Activated T-cell treated with anti-CD3 and anti-CD28 coated beads for 24 hours (primary cell): ENCODE measurements around the gene SLX1A.
"Not testable (repeated sequence)": the region's sequence is repeated elsewhere in the genome, so short reads cannot be mapped to it uniquely, and the experiment has no call there.

Experiments used
- DNase-seq: peaks from one replicate; pipeline ENCODE4 v3.0.0-alpha.2; 2020; ENCODE audit warnings: low read depth

Gene SLX1A

GRCh38 chr16:30184096-30184890 is 9.4 kb upstream of the SLX1A start:
- peak; percentile 57 for DNase-seq

GRCh38 chr16:30184891-30185682 is 8.6 kb upstream of the SLX1A start:
- DNase-seq: peak; percentile 14

- peak; percentile 70 for DNase-seq
These were observed 7.8 kb upstream of the SLX1A start for GRCh38 chr16:30185683-30186421.

- DNase-seq: no peak
These were observed 7.3 kb upstream of the SLX1A start for GRCh38 chr16:30186444-30186781.

DNA sequence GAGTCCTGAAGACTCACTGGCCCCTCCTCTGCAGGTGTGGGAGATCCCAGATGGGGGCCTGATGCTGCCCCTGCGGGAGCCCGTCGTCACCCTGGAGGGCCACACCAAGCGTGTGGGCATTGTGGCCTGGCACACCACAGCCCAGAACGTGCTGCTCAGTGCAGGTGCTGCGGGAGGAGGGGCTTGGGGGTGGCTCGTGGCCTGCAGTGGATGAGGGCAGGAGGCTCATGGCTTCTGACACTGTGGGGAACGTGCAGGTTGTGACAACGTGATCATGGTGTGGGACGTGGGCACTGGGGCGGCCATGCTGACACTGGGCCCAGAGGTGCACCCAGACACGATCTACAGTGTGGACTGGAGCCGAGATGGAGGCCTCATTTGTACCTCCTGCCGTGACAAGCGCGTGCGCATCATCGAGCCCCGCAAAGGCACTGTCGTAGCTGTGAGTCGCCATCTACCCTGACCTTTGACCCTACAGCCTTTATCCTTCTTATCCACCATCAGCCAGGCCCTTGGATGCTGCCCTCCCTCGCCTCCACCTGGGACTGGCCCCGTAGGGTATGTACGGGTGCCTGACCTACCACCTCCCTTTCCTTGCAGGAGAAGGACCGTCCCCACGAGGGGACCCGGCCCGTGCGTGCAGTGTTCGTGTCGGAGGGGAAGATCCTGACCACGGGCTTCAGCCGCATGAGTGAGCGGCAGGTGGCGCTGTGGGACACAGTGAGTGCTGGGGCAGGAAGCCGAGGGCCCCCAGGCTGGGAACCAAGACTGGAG is 6.7 kb upstream of the SLX1A start:
- peak; percentile 80 for DNase-seq

- DNase-seq: no peak
These were observed 6.2 kb upstream of the SLX1A start for GRCh38 chr16:30187556-30187865.

DNA sequence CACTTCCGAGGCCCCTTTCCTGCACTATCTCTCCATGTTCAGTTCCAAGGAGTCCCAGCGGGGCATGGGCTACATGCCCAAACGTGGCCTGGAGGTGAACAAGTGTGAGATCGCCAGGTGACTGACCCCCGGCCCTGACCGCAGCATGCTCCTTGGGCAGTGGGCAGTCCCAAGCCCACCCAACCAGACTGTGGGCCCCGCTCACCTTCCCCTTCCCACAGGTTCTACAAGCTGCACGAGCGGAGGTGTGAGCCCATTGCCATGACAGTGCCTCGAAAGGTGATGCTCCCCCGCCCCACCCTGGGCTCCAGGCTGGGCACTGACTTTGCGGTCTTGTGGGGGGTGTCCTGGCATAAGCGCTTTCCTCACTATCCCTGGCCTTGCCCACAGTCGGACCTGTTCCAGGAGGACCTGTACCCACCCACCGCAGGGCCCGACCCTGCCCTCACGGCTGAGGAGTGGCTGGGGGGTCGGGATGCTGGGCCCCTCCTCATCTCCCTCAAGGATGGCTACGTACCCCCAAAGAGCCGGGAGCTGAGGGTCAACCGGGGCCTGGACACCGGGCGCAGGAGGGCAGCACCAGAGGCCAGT is 5.6 kb upstream of the SLX1A start:
- DNase-seq: no peak

GRCh38 chr16:30191158-30191557 is 2.5 kb upstream of the SLX1A start:
- DNase-seq: not testable (repeated sequence)

DNA sequence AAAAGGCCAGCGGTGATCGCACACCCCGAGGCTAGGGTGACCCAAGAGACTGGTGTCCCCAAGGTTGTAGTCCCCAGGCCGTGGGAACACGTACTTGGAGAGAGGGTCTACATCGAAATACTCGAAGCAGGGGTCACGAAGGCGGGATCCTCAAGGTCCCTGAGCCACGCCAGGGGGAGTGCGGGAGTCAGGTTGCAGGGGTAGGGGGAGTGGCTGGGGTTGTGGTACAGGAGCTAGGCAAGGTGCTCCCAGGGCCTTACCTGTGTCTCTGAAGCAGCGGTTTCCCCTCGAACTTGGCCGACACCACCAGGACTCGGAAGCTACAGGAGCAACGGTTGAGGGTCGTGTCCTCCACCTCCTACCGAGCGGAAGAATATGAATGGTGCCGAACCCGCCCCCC is 577 bp upstream of the SLX1A start:
- not testable (repeated sequence) for DNase-seq

DNA sequence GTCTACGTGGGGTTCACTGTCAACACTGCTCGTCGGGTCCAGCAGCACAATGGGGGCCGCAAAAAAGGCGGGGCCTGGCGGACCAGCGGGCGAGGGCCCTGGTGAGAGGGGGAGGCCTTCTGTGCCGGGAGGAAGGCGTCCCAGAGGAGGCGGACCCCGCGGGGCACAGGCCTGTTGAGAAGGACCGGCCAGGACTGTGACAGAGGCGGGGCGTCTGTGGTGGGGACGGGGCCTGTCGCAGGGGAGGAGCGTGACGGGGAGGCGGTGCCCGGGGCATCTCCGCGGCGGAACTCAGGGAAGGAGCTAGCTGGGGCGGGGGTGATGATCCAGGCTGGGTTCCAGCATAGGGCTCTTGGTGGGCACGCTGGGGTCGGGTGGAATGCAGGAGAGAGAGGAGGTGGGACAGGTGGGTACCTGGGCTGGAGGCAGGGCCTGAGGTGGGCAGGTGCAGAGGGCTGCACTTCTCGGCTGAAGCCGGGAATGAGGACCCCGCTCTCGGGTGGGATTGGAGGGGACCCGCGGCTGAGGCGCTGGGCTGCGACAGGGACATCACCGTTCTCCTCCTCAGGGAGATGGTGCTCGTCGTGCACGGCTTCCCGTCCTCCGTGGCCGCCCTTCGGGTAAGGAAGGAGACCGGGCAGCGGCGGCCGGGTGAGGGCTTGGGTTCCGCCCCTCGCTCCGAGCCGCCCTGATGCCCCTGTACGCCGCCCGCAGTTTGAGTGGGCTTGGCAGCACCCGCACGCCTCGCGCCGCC is 674 bp downstream of the SLX1A start:
- not testable (repeated sequence) for DNase-seq

GRCh38 chr16:30197001-30197400 is 3.3 kb downstream of the SLX1A start:
- DNase-seq: not testable (repeated sequence)

- not testable (repeated sequence) for DNase-seq
These were observed 5.4 kb downstream of the SLX1A start, which contains the start of gene SULT1A3 for GRCh38 chr16:30199049-30199448. Gene SULT1A3, plus strand, starts transcription at chr16:30199255. Its CDS starts 1,474 bp downstream, at chr16:30200729.

DNA sequence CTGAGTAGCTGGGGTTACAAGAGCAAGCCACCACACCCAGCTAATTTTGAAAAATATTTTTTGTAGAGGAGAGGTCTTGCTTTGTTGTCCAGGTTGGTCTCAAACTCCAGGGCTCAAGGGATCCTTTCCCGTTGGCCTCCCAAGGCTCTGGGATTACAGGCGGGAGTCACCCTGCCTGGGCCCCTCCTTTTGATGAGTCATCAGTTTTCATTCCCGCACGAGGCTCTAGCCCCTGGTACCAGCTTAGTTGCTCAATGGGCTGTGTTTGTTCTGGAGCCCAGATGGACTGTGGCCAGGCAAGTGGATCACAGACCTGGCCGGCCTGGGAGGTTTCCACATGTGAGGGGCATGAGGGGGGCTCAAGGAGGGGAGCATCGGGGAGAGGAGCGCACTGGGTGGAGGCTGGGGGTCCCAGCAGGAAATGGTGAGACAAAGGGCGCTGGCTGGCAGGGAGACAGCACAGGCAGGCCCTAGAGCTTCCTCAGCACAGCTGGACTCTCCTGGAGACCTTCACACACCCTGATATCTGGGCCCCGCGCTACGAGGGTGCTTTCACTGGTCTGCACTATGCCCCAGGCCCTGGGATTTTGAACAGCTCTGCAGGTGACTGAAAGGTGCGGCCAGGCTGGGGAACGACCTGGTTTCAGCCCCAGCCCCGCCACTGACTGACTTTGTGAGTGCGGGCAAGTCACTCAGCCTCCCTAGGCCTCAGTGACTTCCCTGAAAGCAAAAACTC is 6.1 kb downstream of the SLX1A start:
- not testable (repeated sequence) for DNase-seq

DNA sequence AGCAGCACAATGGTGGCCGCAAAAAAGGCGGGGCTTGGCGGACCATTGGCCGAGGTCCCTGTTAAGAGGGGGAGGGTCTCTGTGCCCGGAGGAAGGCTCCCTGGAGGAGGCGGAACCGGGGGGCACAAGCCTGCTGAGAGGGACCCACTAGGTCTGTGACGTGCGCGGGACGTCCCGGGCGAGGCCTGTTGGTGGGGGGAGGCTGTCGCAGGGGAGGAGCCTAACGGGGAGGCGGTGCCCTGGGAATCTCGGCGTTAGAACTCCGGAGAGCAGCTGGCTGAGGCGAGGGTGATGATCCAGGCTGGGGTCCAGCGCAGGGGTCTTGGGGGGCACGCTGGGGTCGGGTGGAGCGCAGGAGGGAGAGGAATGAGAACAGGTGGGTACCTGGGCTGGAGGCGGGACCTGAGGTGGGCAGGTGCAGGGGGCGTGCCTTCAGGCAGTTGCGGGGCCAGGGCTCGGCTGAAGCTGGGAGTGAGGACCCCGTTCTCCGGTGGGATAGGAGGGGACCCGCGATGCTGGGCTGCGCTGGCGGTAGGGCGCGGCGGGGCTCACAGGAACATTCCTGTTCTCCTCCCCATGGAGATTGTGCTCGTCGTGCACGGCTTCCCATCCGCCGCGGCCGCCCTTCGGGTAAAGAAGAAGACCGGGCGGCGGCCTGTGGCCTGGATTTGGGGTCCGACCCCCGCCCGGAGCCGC is 12.0 kb downstream of the SLX1A start:
- DNase-seq: not testable (repeated sequence)

DNA sequence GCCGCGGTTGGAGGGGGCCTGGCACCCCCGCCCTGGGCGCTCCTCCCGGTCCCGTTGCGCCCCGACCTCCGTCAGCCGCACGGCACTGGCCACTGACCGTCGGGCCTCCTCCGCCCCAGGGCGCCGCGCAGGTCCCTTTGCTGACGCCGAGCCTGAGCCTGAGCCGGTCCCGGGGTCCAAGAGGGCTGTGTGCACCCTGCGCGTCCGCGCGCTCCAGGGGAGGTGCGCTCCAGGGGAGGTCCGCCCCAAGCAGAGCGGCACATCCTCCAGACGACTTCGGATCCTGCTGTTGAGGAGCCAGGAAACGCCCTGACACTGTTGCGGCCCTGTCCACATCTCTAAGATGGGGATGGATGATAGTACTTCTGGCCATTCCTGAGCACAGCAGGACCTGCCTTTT is 12.6 kb downstream of the SLX1A start:
- not testable (repeated sequence) for DNase-seq

GRCh38 chr16:30207063-30207704 is 13.5 kb downstream of the SLX1A start:
- DNase-seq: not testable (repeated sequence)

GRCh38 chr16:30209032-30209431 is 15.4 kb downstream of the SLX1A start:
- DNase-seq: not testable (repeated sequence)

- not testable (repeated sequence) for DNase-seq
These were observed 17.7 kb downstream of the SLX1A start for GRCh38 chr16:30211414-30211813.

DNA sequence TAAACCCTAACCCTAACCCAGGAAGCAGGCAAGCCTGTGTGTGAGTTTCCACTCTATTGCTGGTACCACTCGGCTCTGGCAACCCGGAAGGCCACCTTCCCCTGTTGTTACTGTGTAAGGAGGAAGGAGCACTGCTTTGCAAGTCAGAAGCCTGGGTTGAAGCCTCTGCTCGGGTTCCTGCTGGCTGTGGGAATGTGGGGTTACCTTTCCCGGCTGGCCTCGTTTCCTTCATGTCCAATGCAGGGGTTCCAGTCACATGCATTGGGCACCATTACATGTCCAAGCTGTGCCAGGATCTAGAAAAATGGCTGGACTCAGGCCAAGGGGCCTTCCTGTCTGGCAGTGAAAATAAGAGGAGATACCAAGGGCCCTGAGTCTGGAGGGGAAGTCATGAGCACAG is 23.4 kb downstream of the SLX1A start:
- not testable (repeated sequence) for DNase-seq
